Measurements from ENCODE around the gene KCTD3. TPM values are rescaled to one million over a fixed set of nuclear protein-coding genes. Genes with fewer than 3 reads are reported as not detected.

The KCTD3 gene
- total RNA-seq, 1 experiment from 2014 or later, result 46.7 TPM

DNA sequence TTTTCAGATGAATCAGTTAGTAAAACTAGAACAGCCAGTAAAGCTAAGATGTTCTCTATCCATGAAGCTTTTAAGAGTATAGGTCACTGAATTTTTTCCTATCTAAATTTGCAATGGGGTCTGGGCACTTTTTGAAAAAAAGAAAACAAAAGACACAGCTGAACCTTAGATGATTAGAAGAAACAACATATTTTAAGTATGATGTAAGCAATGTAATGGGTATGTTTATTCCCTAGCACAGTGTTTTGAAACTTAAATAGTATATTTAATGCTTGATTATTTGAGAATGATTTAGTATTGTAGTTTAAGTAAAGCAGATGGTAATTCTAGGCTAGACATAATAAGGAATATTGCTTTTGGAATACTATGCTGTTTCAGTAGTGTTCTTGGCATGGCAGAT lies 36.2 kb downstream of the KCTD3 start (continued):
- TF ChIP-seq, protein P1, sequence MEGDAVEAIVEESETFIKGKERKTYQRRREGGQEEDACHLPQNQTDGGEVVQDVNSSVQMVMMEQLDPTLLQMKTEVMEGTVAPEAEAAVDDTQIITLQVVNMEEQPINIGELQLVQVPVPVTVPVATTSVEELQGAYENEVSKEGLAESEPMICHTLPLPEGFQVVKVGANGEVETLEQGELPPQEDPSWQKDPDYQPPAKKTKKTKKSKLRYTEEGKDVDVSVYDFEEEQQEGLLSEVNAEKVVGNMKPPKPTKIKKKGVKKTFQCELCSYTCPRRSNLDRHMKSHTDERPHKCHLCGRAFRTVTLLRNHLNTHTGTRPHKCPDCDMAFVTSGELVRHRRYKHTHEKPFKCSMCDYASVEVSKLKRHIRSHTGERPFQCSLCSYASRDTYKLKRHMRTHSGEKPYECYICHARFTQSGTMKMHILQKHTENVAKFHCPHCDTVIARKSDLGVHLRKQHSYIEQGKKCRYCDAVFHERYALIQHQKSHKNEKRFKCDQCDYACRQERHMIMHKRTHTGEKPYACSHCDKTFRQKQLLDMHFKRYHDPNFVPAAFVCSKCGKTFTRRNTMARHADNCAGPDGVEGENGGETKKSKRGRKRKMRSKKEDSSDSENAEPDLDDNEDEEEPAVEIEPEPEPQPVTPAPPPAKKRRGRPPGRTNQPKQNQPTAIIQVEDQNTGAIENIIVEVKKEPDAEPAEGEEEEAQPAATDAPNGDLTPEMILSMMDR (IDR thresholded peaks at IDR 0.05 in 2 of 3, conservative IDR thresholded peaks at IDR 0.05 in 1 of 3; ENCODE audit: borderline replicate concordance in 1 of 3, insufficient read depth in 1 of 3, low read depth in 2 of 3, low read length in 2 of 3), result no peak
- TF ChIP-seq, protein P2, sequence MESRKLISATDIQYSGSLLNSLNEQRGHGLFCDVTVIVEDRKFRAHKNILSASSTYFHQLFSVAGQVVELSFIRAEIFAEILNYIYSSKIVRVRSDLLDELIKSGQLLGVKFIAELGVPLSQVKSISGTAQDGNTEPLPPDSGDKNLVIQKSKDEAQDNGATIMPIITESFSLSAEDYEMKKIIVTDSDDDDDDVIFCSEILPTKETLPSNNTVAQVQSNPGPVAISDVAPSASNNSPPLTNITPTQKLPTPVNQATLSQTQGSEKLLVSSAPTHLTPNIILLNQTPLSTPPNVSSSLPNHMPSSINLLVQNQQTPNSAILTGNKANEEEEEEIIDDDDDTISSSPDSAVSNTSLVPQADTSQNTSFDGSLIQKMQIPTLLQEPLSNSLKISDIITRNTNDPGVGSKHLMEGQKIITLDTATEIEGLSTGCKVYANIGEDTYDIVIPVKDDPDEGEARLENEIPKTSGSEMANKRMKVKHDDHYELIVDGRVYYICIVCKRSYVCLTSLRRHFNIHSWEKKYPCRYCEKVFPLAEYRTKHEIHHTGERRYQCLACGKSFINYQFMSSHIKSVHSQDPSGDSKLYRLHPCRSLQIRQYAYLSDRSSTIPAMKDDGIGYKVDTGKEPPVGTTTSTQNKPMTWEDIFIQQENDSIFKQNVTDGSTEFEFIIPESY (IDR thresholded peaks at IDR 0.05; ENCODE audit: extremely low read depth, insufficient replicate concordance, low read length), result no peak
- TF ChIP-seq CBX3 (IDR thresholded peaks at IDR 0.05; ENCODE audit: low read depth), result no peak
- no peak for TF ChIP-seq FOSL1 (IDR thresholded peaks at IDR 0.05; ENCODE audit: low read depth)

DNA sequence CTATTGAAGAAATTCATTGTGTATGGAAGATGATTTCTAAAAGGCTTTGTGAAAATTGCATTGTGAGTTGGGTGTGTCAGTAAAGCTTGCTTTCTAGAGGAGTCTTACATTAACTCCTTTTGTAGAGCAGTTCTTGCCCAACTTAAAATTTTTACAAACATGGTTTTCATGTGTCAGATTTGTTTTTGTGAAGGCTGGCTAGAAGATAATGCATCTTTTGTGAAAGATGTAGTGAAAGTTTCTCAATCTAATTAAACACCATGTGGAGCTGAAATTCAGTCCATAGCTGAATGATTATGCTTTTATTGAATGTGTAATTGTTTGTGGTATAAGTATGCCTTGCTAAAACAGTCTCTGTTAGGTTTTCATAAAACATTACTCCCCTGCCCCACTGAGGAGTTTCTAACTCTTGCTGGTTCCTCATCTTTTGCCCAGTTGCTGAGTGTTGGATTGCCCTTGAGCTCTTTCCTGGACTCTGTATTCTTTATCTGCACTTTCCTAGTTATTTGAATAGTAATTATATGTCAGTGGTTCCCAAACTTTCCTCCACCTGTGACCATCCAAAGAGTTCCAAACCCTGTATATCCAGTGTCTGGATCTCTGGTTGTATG lies 38.0 kb downstream of the KCTD3 start:
- ATAC-seq (no peak), DNase-seq (ENCODE audit: low read depth, low spot score) (no peak)
- POLR2A ChIA-PET, result no interaction called here
- Histone ChIP-seq H3K27ac (ENCODE audit: low read depth, low read length) (no peak overlapping the region), H3K36me3 (ENCODE audit: control insufficient read depth in 1 of 2, insufficient read depth in 2 of 2, low read length in 2 of 2) (peaks cover 13% of the 10 kb centered on the region in 2 experiments; a peak in 3 of 4 replicates), H3K79me2 (ENCODE audit: insufficient read depth, low read length) (0 out of 2 replicates have a peak, but pooled peaks cover 4% of the 10 kb centered on the region), H3K9me3 (ENCODE audit: control insufficient read depth in 1 of 2, insufficient read depth in 1 of 2, low read depth in 1 of 2, low read length in 2 of 2) (no peaks in the 10 kb centered on the region), H3K4me3 (replicated peaks in 1 of 2; ENCODE audit: low read depth in 1 of 2, low read length in 2 of 2) (no peak overlapping the region), H2AFZ (ENCODE audit: low read depth, low read length, poor library complexity, severe bottlenecking) (no peak overlapping the region), H3K9ac (ENCODE audit: low read length) (no peak overlapping the region), H3K27me3 (ENCODE audit: insufficient read depth, low read length) (no peaks in the 10 kb centered on the region), H3K9me2 (ENCODE audit: insufficient read depth) (no peaks in the 10 kb centered on the region), H3K4me2 (ENCODE audit: low read length) (no peak overlapping the region), H4K20me1 (ENCODE audit: insufficient read depth) (no peaks in the 10 kb centered on the region), H3K4me1 (ENCODE audit: control insufficient read depth in 1 of 2, insufficient read depth in 2 of 2, low read length in 2 of 2) (no peaks in the 10 kb centered on the region)
- RAD21 ChIA-PET (ENCODE audit: low non-redundant PET in 1 of 2, low total read pairs in 2 of 2, uncharacterized antibody in 2 of 2, unreplicated experiment in 2 of 2), result no interaction called here
- intact Hi-C loops (cut with micrococcal nuclease), result no loop called here
- CTCF ChIA-PET, result interaction anchor here (1.2 kb wide), 1 partner anchor 79 kb away, joined by 3 read pairs; no protein-coding TSS in a partner anchor
- BruUV-seq (replicated peaks), result no TSS peak
- TF ChIP-seq, protein P1 (IDR thresholded peaks at IDR 0.05 in 2 of 3, conservative IDR thresholded peaks at IDR 0.05 in 1 of 3; ENCODE audit: borderline replicate concordance in 1 of 3, insufficient read depth in 1 of 3, low read depth in 2 of 3, low read length in 2 of 3), result no peak
- no peak for TF ChIP-seq SRF (IDR thresholded peaks at IDR 0.05; ENCODE audit: low read depth)
- no peak for TF ChIP-seq POLR2AphosphoS5 (IDR thresholded peaks at IDR 0.05; ENCODE audit: low read depth, low read length)
- no peak for TF ChIP-seq JUND (IDR thresholded peaks at IDR 0.05)
- TF ChIP-seq, protein P3, sequence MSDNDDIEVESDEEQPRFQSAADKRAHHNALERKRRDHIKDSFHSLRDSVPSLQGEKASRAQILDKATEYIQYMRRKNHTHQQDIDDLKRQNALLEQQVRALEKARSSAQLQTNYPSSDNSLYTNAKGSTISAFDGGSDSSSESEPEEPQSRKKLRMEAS (IDR thresholded peaks at IDR 0.05), result no peak
- no peak for TF ChIP-seq EZH2phosphoT487 (IDR thresholded peaks at IDR 0.05; ENCODE audit: borderline replicate concordance)
- no peak for TF ChIP-seq SP1 (IDR thresholded peaks at IDR 0.05; ENCODE audit: low read depth)
- TF ChIP-seq, protein P4, sequence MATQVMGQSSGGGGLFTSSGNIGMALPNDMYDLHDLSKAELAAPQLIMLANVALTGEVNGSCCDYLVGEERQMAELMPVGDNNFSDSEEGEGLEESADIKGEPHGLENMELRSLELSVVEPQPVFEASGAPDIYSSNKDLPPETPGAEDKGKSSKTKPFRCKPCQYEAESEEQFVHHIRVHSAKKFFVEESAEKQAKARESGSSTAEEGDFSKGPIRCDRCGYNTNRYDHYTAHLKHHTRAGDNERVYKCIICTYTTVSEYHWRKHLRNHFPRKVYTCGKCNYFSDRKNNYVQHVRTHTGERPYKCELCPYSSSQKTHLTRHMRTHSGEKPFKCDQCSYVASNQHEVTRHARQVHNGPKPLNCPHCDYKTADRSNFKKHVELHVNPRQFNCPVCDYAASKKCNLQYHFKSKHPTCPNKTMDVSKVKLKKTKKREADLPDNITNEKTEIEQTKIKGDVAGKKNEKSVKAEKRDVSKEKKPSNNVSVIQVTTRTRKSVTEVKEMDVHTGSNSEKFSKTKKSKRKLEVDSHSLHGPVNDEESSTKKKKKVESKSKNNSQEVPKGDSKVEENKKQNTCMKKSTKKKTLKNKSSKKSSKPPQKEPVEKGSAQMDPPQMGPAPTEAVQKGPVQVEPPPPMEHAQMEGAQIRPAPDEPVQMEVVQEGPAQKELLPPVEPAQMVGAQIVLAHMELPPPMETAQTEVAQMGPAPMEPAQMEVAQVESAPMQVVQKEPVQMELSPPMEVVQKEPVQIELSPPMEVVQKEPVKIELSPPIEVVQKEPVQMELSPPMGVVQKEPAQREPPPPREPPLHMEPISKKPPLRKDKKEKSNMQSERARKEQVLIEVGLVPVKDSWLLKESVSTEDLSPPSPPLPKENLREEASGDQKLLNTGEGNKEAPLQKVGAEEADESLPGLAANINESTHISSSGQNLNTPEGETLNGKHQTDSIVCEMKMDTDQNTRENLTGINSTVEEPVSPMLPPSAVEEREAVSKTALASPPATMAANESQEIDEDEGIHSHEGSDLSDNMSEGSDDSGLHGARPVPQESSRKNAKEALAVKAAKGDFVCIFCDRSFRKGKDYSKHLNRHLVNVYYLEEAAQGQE (IDR thresholded peaks at IDR 0.05; ENCODE audit: low read depth), result no peak
- no peak for TF ChIP-seq ELF1 (IDR thresholded peaks at IDR 0.05; ENCODE audit: borderline replicate concordance, low read depth)
- no peak for TF ChIP-seq TCF7L2 (IDR thresholded peaks at IDR 0.05; ENCODE audit: borderline replicate concordance, extremely low read depth, insufficient read depth, insufficient read length)
- no peak for TF ChIP-seq POLR2A (IDR thresholded peaks at IDR 0.05; ENCODE audit: borderline replicate concordance, extremely low read depth, insufficient read depth, insufficient read length)
